GM19193 (cell line): ENCODE data around the gene ITGA1.

Source experiments
- POLR2A ChIP-seq: IDR thresholded peaks from 4 replicates; pipeline ENCODE4 v1.6.1; 2011; ENCODE audit not compliant: insufficient read depth, insufficient read length; ENCODE audit errors: extremely low read depth

The ITGA1 gene

DNA sequence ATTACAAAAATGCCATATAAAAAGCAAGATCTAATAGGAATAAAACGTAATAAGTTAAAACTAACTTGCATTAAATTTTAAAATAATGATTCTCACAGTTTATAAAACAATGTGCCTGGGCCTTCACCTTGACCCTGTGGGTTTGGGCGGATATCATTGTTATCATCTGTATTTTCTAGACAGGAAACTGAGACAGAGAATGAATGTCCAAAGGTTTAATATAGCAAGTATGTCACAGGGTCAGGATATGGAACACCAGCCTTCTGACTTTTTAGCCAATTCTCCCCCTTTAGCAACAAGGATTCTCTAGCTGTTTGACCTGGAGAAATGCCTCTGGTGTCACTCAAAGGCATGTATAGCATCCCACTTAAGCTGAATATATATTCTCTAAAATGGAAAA, 67.2 kb downstream of the ITGA1 start:
- no peak for TF ChIP-seq POLR2A

DNA sequence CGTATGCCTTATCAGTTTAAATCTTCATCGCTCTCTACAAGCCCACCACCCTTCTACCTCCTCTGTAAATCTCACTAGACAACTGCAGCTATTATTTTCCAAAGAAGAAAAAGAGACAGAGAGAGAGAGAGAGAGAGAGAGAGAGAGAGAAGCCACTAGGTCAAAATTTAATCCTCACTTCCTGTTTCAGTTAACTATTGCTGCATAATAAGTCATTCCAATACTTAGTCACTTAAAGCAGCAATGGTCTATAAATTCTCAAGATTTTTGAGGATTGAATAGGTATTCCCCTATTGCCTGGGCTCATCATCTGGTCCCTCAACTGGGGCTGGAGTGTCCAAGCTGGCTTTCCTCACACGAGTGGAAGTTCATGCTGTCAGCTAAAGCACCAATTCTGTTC, 68.8 kb downstream of the ITGA1 start:
- no peak for TF ChIP-seq POLR2A

DNA sequence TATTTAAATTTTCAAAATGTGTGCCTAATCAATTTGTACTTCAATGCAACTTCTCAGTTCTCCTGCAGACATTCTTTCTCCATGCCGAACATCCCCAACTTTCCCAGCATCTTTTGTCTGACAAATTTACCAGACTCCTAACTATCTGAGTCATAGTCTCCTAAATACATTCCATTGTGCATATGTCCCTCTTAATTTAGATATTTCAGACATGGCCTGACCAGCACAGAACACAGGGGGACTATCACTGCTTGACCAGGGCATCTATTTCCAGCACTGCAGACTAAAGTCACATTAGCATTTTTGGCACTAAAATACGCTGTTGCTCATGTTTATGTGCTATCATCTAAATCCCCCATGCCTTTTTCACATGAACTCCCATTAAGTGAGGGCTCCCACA, 71.9 kb downstream of the ITGA1 start:
- no peak for TF ChIP-seq POLR2A

DNA sequence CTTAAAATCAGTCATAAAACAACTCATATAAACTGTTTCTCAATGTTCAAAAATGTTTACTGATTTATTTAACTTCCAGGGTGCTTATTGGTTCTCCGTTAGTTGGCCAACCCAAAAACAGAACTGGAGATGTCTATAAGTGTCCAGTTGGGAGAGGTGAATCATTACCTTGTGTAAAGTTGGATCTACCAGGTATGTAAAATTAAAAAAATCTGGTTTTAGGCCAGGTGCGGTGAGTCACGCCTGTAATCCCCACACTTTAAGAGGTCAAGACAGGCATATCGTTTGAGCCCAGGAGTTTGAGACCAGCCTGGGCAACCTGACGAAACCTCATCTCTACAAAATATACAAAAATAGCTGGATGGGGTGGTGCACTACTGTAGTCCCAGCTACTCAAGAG, 73.7 kb downstream of the ITGA1 start:
- TF ChIP-seq POLR2A = no peak

DNA sequence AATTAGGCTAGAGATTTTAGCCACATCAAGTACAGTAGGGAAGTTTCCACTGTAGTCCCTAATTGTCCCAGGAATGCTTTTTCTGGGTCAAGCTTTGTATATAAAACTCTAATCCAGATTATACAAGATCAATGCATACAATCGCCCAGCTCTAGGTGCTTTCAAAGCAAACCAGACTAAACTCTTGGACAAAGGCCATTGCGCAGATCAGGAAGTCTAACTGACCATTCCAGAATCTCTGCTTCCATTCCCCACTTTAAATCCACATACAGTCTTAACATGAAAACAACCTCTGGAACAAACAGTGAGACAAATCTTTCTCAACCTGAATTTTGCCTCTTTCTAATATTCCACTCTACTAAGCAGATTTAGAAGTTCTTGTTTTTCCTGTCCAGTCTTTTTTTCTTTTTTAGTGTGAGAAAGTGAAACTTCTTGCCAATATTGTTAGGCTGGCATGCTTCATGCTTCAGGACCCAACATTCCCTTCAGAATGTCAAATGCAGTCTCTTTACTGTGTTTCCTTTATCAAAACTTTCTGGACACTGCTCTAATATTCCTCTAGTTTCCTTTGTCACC, 76.1 kb downstream of the ITGA1 start:
- no peak for TF ChIP-seq POLR2A

DNA sequence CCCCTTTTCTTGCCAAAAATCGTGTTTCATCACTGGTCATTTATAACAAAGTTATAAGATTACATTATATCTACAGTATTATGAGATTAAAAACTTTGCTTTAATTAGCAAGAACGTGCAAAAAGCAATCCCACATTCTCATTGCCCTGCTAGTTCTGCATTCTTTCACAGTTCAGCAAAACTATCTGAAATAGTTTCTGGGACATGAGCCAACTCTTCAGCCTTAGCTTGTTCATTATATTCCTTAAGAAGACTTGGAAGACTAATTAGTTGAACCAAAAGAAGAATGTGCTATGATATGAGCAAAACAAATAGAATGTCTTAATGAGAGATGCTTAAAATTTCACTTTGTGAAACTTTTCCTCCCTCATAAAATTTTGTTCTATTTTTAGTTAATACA, 76.7 kb downstream of the ITGA1 start:
- TF ChIP-seq POLR2A = no peak

DNA sequence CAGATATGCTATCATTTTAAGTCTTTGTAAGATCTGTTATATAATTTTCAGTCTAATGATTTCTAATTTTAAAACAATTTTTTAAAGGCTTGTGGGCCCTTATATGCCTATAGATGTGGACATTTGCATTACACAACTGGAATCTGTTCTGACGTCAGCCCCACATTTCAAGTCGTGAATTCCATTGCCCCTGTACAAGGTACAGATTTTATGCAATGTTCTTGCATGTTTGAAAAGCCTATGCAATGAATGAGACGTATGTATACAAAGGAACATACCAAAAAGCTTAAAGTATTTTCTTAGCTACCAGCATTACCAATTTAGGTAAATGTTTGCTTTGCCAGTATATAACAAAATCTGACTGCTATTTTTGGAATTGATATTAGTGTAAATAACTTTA, 77.2 kb downstream of the ITGA1 start:
- no peak for TF ChIP-seq POLR2A

DNA sequence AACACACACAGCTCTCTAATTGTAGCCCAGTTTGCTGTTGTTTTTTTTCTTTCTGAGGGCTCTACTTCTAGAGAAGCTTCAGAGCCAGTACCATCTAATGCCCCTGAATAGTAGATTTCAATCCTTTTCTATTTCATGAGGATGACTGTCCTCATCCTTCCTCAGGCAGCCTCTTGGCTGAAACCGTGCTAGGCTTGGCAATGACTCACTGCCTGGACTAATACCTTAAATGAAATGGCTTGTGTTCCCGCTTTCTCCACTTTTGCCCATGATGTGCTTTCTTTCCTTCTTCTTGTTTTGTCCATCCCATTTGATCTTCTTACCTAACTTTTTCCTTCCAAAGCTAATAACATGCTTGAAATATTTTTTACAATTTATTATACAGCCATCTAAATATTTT, 80.1 kb downstream of the ITGA1 start:
- TF ChIP-seq POLR2A = no peak

DNA sequence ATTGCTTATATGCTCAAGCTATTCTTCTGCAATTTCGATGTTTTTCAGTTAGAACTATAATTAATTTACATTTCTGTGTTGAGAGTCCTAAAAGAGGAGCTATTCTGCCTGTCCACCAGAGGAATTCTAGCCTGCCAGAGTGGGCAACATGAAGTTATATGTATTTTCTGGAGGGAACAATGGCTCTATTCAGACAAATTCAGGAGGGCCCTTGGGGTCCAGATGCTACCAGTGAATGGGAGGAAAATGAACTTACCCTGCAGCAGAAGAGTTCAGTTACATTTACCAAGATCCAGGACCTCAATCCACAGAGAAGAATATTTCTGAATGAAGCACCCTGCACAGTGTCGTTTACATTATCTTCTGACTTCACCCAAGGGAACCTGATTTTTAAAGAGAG, 80.7 kb downstream of the ITGA1 start:
- no peak for TF ChIP-seq POLR2A

DNA sequence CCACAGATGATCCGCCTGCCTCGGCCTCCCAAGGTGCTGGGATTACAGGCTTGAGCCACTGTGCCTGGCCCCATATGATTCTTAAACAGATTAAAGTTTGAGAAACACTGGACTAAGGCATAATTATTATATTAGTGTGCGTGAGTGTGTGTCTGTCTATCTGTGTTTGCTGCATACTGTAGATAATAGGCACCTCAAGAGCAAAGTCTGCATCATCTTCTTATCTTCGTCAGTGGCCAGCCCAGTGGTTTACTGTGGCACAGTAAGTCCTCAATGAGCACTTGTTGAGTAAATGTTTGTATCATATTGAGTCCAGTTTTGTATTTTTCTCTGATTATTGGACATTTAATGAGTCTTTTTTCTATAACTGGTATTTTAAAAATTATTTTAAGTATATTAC, 81.7 kb downstream of the ITGA1 start:
- no peak for TF ChIP-seq POLR2A

DNA sequence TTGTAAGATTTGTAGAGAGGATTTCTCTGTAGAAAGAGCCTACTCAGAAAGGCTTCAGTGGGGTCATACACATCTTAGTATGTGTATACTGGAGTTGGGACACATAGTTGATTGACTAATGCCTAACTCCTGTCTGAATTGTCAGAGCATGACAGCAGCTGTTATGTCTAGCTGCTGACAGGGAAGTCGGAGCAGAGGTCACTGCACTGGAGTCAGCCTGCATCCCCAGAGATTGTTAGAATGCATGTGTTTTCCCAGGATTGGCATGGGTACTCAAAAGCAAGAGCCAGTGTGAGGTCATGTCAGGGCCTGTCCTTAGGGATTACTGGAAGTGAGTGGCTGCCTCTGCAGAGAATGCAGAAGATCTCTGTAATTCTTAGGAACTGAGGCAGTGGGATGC, 82.7 kb downstream of the ITGA1 start:
- no peak for TF ChIP-seq POLR2A

DNA sequence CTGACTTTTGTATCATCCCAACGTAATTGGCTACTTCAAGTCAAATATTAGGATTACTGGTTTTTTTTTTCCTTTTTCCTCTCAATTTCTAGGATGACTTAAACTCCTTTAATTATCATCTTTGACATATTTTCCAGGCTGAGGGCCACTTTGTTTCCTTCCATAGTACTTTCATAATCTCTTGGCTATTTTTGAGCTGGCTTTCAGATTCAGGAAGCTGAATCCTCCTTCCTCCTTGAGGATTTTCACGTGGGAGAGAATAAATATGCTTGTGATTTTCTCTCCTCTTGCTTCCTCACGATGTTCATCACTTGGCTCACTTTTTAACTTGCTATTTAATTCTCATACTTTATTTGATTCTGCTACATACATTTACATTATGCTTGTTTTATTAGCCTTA, 88.1 kb downstream of the ITGA1 start:
- TF ChIP-seq POLR2A = no peak

DNA sequence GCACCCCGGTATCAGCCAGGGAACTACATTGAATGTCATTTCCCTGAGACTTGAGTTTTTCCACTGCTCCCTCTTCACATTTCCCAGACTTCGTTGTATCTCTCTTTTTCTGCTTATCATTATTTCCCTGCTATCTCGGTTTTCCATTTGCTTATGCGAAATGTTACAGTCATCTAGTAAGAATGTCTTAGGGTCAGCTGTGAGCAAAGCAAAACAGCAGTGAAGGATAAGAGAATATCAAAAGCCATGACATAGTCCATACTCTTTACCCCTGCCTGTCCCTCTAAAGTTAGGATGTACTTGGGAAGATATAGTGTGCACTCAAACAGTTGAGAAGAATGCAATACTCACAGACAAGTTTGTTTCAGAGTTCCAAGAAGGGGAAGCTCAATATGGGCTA, 88.7 kb downstream of the ITGA1 start:
- TF ChIP-seq POLR2A = no peak

DNA sequence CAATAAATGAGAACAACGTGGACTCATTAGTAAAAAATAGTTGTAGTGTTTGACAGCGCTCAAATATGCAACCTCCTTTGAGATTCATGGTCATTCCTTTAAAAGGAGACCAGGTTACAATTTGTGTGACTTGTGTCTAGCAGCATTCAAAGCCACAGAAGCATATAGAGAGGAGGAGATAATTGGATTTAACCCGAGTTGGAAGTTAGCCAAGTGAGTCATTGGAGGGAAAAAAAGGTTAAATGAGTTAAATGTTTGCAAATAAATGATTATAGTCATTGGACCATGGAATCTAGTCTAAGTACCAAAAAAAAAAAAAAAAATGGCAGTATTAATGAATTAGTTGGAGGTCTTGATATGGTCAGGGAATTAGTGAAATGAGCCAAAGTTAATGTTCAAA, 90.9 kb downstream of the ITGA1 start:
- TF ChIP-seq POLR2A = no peak

DNA sequence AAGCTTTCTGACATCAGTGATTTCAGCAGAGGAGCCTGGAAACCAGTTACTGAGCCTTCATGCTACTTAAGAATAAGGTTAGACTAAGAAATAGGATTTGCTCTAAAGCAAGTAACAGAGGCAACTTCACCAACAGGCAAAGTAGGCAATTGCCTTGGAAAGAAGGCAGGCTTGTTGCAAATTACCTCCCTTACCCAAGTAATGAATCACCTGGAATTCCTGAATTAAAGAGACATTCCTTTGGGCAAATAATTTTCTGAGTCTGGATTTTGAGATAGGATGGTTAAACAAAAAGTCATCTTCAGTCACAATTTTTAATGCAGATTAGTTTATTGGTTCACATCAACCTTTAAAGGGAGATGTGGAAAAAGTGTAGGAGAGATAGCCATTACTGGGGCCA, 92.8 kb downstream of the ITGA1 start:
- TF ChIP-seq POLR2A = no peak

DNA sequence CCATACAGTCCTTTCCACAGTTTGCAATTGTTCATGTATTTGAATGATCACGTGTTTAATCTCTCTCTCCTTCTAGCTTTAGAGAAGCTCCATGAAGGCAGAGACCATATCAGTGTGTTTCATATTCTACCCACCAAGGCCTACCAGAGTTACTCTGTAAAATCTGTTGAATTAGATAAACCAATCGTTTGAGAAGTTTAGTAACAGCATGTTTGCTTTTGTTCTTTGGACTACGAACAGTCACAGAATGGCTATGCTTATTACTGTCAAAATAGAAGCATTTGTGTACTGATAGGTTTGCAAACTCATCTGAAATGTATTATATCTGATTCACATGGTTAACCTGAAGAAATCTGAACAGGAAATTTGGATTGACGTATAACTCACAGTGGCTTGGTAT, 93.8 kb downstream of the ITGA1 start:
- TF ChIP-seq POLR2A = no peak

DNA sequence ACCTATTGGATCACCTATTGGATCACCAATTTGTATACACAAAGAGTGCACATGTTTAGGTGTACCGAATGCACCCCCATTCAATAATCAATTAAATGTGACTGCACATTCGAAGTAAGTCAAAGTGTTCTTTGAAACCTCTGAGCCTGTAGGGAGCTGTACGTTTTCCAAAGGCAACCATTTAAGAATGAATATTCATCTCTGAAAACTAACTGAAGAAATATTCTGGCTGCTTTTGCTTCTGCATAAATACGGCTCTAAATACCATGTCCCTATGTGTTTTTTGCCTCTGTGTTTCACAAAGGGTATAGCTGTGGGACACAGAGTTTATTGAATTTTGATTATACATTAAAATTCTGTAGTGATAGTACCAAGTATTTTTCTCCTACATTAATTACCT, 95.4 kb downstream of the ITGA1 start:
- TF ChIP-seq POLR2A = no peak
